HAP-1 (cell line): ENCODE data around the gene MRNIP.
"Not testable (repeated sequence)": the region's sequence is repeated elsewhere in the genome, so short reads cannot be mapped to it uniquely, and the experiment has no call there.

Source experiments
- DNase-seq, 2 experiments: peaks; one replicate each; pipeline ENCODE4 v3.0.0-alpha.2; 2016 to 2020; ENCODE audit warnings: low spot score in 2 of 2
- H3K27me3 ChIP-seq: fragments of 250-450 bp; sonication (Bioruptor Pico); 2 replicates; pipeline ENCODE4 v1.5.1; 2020; ENCODE audit warnings: low read depth, mild to moderate bottlenecking, moderate library complexity
- H3K36me3 ChIP-seq: fragments of 250-450 bp; sonication (Bioruptor Pico); replicated peaks from 2 replicates; pipeline ENCODE4 v1.5.1; 2020; ENCODE audit warnings: mild to moderate bottlenecking
- H3K4me1 ChIP-seq: fragments of 250-450 bp; sonication (Bioruptor Pico); 2 replicates; pipeline ENCODE4 v1.5.1; 2020; ENCODE audit warnings: mild to moderate bottlenecking
- H3K4me3 ChIP-seq: fragments of 250-450 bp; sonication (Bioruptor Pico); 2 replicates; pipeline ENCODE4 v1.5.1; 2020; ENCODE audit warnings: mild to moderate bottlenecking, moderate library complexity
- H3K9me3 ChIP-seq: fragments of 250-450 bp; sonication (Bioruptor Pico); 2 replicates; pipeline ENCODE4 v1.5.1; 2020; ENCODE audit warnings: mild to moderate bottlenecking, moderate library complexity
- in situ Hi-C: fragments of 300-500 bp; cut with MboI; formaldehyde crosslinking; loops from 3 replicates; pipeline ENCODE4 v1.14.3; 2020; ENCODE audit warnings: low sequenced_read_pairs, inconsistent platforms, mixed read lengths

Gene MRNIP

DNA sequence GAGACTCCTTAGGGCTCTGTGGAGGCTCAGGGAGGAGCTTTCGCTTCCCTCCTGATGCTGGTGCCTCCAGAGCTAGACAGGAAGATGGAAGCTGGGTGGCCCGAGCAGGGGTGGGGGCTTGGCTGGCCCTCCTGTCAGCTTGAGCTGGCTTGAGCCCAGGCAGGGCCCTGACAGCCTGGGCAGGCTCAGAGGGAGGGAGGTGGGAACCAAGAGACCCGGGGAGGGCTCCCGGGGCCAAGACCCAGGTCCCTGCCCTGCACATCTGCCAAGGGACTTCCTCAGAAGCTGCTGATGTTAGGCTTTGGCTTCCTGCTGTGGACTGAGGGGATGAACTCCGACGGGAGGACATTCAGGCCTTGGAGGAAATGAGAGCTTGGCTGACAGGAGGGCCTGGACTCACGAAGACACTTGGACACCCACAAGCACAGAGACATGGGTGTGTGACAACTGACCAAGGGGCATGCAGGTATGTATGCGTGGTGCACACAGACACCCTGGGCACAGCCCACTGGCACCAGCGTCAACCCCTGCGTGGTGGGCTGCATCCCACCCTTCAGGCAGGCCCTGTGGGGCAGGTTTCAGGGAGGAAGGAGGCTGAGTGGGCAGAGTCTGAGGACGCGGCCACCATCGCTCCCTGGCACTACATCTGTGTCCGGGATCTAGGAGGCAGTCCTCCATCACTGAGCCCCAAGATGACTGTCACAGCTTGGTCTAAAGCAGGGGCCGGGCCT lies 66.6 kb downstream of the MRNIP start:
- in situ Hi-C loops: no loop called here
- Histone ChIP-seq H3K36me3 (peaks cover 7% of the 10 kb centered on the region), H3K9me3 (no peaks in the 10 kb centered on the region), H3K27me3 (no peaks in the 10 kb centered on the region), H3K4me3 (no peak overlapping the region), H3K4me1 (peaks cover 10% of the 10 kb centered on the region)
- no peak for DNase-seq

DNA sequence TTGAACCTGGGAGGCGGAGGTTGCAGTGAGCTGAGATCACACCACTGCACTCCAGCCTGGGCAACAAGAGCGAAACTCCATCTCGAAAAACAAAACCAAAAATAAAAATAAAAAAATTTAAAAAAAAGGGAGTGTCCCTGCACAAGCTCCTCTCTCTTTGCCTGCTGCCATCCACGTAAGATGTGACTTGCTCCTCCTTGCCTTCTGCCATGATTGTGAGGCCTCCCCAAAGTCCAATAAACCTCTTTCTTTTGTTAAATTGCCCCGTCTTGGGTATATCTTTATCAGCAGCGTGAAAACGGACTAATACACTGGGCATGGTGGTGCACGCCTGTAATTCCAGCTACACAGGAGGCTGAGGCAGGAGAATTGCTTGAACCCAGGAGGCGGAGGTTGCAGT lies 69.3 kb downstream of the MRNIP start:
- DNase-seq, H3K9me3 ChIP-seq, H3K36me3 ChIP-seq, H3K27me3 ChIP-seq, in situ Hi-C loops, H3K4me3 ChIP-seq, H3K4me1 ChIP-seq: not testable (repeated sequence)

DNA sequence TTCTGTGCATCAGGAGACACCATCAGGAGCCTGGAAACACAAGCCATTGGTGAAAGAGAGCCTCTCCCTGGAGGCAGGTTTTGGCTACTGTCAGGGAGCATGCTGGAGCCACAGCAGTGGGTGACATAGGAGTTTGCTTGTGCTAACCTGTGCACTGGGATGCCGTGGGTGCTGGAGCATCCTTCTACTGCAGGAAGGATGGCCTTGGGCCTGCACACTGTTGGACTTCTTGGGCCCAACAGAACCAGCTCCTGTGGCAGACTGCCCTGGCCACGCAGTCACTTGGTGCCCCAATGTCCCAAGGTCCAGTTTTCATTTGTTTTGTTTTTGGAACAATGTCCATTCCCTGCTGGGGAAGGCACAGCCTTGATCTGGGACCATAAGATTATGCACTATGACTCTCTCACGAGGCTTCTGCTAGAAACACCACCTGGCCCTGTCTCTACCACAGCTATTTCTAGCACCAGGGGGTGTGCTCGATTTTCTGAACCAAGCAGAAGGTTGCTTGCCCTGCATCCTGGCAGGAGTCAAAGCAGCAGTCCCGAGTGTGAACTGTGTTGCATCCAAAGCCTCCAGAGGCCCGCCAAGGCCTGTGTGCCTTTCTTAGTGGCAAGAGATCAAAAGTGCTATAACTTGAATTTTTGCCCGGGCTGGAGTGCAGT lies 70.3 kb downstream of the MRNIP start:
- H3K36me3 ChIP-seq: no peaks in the 10 kb centered on the region
- in situ Hi-C loops: no loop called here
- H3K27me3 ChIP-seq: no peaks in the 10 kb centered on the region
- no peak for DNase-seq
- no peak overlapping the region for H3K4me3 ChIP-seq
- no peaks in the 10 kb centered on the region for H3K9me3 ChIP-seq
- H3K4me1 ChIP-seq: no peaks in the 10 kb centered on the region
